D341Med (cell line): Measurements from ENCODE around the gene MRPL11.
"Not testable (repeated sequence)": the region's sequence is repeated elsewhere in the genome, so short reads cannot be mapped to it uniquely, and the experiment has no call there.

Source experiments
- DNase-seq: peaks from one replicate; pipeline ENCODE4 v3.0.0; 2012; ENCODE audit warnings: low spot score

The MRPL11 gene

DNA sequence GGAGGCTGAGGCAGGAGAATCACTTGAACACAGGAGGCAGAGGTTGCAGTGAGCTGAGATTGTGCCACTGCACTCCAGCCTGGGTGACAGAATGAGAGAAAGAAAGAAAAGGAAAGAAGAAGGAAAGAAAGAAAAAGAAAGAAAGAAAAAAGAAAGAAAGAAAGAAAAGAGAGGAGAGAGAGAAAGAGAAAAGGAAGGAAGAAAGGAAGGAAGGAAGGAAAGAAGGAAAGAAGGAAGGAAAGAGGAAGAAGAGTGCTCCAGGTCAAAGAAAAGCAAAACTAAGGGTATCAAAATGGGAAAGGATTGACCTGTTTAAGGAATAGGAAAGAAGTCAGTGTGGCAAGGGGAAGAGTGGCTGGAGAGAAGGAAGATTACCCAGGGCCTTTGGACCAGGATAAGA, 7.4 kb downstream of the MRPL11 start:
- DNase-seq: not testable (repeated sequence)

DNA sequence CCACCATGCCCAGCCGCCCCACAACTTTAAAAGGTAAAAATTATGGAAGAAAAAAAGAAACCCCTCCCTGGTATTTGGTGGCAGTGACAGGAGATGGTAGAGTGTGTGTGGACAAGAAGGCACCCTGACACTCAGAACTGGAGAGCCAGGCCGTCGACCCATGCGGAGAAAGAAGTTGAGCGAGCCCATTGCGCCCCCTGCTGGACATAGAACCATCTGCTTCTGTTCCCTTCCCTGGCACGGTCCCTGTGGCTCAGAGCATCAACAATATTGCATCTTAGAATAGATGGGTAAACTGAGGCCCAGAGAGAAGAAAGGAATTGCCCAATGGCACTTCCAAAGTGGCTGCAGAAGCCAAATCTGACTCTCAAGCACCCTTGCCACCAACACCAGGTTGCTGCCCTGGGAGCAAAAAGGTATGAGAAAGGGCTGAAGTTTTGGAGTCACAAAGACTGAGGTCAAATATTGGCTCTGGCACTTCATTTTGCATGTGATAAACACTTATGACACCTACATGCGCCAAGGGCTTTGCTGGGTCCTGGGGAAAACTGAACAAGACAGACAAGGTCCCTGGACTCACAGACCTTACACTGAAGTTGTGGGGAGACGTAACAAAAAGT, 8.6 kb downstream of the MRPL11 start:
- peak; percentile 86 for DNase-seq

DNA sequence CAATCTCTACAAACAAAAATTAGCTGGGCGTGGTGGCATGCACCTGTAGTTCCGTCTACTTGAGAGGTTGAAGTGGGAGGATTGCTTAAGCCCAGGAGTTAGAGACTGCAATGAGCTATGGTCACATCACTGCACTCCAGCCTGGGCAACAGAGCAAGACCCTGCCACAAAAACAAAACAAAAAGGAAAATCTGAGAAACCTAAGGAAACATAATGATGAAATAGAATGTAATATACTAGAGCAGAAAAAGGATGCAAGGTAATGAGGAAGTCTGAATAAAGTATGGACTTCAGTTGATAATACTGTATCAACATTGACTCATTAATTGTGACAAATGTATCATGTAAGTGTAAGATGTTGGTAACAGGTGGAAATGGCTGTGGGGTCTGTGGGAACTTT, 9.7 kb downstream of the MRPL11 start:
- no peak for DNase-seq

DNA sequence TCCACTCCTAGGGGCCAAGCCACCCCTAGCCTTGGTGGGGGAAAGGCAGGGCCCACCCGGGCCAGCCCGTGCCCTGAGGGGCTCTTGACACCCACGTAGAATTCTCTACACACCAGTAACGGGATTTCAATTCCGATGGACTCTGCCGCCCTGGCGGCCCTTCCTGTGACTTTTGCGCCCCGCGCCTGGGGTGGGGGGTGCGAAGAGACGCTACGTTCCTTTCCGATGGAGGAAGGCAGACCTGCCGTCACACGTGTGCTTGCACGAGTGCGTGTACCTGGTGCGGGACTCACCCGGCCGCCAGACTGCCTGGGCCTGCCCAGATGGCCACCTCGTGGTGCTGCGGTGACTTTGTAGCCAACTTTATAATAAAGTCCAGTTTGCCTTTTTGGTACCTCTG, 12.3 kb downstream of the MRPL11 start:
- DNase-seq: no peak

DNA sequence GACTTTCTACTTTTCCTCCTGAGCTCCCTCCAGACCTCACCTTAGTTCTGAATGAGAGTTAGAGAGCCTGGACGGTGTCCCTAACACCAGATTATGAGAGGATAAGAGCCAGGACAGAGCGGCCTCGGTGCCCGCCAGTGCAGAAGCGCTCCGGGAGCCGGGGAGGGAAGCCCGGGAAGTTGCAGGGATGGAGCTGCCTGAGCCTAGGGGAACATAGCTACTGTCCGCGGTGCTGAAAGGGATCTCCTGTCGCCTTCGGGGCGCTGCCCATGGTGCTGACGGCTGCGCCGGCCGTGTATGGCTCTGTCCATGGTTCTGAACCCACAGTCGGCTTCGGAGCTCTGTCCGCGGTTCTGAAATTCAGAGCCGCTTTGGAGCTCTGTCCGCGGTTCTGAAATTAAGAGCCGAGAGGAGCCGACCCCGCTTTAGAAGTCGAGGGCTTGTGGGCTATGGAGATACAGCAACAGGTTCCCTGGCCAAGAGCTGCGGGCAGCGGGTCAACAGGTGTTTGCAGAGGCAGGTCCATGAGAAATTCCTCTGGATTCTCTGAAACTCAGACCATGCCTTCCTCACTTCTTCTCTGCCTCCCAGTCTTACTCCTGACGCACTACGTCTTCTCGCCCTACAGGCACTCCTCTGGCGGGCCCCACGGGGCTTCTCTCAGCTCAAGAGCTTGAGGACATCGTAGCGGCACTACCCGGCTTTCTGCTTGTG, 17.0 kb downstream of the MRPL11 start:
- peak; percentile 60 for DNase-seq

DNA sequence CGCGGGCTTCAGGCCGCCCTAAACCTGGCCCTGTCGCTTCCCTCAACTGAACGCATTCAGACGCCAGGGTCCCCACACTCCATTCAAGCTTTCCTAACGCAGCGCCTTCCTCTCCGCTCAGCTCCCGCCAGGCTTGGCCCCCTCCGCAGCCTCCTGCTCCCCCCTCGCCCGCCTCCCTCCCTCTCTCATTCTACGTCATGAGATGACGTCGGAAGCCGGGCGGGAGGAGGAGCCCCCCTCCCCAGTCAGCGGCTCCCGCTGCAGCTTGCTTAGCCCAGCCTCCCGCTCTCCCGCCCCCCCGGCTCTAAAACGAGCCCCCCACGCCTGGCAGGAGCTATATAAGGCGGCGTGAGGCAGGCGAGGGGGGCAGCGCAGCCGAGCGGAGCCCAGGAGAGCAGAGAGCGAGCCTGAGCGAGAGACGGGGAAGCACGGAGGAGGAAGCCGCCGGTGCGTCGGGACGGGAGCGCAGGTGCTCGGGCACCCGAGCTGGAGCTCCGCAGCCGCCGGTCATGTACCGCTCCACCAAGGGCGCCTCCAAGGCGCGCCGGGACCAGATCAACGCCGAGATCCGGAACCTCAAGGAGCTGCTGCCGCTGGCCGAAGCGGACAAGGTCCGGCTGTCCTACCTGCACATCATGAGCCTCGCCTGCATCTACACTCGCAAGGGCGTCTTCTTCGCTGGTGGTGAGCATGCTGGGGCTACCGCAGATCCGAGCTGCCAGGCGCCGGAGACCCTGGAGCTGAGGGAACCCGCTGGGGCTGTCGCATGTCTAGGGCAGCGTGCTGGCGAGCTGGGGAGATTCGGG, 17.8 kb downstream of the MRPL11 start, which contains the start of gene NPAS4:
NPAS4 (plus strand) TSS at position 365 of the 806 bp plus-strand sequence; CDS start at position 510, 145 bp downstream.
- peak; percentile 78 for DNase-seq

DNA sequence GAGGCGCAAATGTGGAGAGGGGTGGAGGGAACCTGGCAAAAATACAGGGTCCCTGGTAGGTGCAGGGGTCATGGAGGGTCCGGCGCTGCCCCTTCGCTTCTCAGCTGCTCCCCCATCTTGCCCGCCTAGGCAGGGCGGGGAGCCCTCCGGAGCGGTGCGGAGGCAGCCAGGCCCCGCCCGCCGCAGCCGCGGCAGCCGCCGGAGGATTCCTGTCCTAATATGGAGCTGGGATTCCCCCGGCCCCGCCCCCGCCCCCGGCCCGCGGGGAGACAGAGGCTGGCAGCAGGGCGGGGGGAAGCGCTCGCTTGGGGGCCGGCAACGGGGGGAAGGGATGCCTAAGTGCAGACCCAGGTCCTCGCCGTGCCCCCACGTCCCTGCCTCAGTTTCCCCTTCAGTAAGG, 18.8 kb downstream of the MRPL11 start:
- peak; percentile 86 for DNase-seq

DNA sequence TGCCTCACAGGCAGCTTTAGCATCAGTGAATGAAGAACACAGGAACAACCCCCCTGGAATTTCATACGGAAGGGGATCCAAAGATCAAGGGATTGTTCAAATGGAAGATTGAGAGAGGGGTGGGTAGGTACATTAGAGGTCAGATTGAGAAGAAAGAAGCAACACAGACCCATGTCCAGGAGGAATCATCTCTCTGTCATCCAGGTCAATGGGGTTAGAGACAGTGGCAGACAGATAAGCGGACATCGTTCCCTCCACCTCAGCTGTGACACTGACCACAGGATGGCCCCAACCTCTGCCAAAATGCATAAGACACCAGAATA, 19.7 kb downstream of the MRPL11 start:
- no peak for DNase-seq

DNA sequence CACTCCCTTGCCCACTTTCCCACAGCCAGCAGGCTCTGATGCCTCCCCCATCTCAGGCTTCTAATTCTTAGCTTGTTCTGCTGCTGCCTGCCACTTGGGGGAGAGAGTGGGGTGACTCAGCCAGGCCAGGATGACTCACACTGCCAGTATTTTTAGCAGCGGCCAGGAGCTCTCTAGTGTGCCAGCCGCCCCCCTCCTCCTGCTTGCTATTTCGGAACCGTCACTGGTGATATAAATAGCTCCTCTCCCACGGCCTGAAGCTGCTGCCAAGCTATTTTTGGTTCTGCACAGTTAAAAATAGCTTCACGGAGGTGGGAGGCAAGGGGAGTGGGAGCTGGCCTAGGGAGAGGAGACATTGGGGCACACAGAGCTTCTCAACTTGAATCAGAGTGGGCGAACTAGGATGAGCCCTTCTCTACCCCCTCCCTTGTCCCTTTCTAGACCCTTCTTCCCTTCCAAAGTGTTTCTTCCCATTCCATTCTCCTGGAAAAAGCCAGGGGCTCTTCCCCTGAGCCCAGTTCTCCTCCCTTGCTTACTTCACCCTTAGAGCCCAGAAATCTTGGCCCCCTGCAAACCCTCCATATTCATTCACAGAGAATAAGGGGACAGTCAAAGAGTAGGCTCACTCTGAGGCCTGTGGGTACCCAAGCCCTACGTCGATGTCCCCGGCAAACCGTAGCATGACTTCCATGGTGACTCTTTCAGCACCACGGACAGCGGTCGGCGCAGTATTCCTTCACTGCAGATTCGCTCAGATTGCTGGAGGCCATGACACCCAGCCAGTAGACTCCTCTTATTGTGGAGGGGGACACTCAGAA, 20.3 kb downstream of the MRPL11 start:
- DNase-seq: peak; percentile 76

DNA sequence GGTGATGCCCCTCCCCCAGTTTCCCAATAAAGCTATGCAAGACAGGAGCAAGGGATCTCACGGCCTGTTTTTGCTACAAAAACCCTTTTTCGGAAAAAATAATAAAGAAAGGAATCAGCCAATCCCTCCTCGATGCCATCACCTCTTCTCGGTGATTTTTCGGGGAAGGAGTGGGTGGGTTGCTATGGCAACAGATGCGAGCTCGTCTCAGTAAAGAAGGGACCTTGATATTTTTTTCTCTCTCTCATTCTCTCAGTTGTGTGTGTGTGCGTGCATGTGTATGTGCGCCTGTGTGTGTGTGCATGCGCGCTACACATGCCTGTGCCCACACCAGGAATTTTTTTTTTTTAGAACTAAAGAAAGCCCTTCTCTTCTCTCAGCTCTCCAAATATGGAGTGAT, 21.6 kb downstream of the MRPL11 start:
- no peak for DNase-seq

DNA sequence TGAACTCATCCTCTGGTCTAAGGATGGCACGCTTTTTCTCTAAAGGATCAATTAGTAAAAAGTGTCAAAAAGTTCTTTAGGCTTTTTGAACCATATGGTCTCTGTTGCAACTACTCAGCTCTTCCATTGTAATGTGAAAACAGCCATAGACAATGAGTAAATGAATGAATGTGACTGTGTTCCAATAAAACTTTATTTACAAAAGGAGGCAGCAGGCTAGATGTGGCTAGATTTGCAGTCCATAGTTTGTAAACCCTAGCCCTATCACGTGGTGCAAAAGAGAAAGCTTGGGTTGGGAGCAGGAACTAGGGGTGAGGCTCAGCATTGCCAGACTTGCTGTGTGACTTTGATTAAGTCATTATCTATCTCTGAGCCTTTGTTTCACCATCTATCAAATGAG, 23.2 kb downstream of the MRPL11 start:
- DNase-seq: no peak

DNA sequence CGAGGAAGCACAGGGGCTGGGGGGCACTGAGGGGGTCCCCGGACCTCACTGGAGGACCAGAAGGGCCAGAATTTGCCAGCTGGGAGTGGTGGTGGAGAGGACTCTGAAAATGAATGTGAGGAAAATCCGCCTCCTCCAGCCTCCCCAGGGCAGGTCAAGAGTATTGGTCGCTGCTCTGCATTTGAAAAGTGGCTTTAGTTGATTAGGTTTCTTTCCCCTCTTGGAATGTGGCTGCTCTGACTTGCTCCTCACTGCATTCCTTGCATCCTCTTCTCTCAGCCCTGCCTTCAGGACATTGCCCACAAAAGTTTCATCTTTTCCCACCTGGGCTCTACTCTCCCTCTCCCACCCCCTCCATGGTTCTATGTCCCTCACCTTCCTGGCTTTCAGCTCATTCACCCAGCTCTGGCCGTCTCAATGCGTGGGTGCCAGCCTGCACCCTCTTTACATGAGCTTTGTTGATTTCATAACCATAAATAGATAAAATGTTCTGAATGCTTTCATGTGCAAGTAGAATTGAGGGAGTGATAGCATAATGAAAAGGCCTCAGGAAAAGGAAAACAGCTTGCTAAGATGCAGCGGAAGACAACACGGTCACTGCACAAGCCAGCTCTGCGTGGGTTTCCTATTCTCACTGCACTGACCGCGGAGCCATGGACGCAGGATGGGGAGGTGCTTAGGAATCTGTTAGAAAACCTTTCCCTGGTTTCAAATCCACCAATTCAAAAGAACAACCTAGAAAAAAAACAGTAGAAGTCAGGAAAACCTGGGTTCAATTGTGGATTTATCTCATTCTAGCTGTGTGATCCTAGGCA, 24.3 kb downstream of the MRPL11 start:
- no peak for DNase-seq

DNA sequence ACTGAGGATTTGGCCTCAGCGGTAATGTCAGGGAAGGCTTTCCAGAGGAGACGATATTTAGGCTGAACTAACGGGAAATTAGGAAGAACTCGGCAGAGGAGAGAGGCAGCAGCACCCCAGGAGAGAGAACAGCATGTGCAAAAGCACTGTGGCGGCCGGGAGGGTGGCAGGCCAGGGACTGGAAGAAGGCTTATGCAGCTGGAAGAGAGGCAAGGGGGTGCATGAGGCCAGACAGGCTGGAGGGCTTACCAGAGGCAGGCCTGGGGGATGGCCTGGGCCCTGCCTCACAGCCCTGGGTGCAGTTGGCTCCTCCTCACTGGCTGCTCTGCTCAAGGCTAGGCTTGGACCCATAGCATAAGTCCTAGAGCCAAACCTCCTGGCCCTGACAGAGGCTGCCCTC, 25.5 kb downstream of the MRPL11 start:
- DNase-seq: no peak

DNA sequence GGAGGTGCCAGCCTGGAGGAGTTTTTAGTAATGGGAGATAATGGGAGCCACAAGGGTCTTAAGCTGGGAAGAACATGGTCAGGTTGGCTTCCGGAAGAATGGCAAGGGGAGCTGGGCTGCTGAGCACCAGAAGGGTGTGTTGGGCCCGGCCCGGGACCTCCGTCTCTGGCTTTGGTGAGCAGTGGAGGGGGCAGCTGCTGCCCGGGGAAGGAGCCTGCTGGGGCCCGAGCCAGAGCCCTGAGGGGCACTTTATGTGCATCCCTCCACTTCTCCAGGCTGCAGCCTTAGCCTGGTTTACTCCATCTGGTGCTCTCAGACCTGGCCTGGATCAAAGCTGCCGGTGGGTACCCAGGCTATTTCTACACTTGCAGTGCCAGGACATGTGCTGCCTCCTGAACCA, 26.5 kb downstream of the MRPL11 start:
- no peak for DNase-seq

DNA sequence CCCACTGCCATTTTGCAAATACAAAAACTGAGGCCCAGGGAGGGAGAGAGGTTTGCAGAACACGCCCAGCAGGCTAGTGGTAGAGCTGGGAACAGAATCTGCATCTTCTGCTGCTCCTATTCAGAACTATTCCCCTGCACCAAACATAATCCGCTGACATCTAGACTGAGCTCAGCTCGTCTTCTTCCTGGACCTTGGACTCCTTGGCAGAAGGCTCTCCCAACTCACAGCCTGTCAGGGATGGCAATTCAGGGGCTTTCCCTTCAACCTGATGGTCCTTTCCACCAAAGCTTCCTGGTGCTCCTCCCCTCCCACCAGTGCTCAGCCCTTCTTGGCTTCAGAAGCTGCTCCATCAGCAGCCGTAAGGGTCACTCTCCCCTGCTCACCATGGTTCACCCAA, 27.3 kb downstream of the MRPL11 start:
- DNase-seq: no peak

DNA sequence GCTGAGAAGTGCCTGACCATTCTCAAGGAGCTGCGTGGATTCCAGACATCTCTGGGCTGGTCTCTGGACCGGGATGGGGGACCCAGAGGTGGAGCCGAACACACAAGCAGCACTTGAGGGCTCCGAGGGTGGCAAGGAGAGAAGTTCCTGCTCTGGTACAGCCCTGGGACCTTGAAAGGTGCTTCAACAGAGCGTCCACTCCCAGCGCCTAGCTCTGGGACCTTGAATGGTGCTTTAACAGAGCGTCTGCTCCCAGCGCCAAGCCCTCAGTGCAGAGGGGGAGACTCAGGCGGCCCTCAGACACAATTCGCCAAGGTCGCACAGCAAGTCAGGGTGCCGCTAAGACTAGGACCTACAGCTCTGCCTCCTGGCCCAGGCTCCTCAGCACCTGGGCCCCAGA, 28.5 kb downstream of the MRPL11 start:
- no peak for DNase-seq

DNA sequence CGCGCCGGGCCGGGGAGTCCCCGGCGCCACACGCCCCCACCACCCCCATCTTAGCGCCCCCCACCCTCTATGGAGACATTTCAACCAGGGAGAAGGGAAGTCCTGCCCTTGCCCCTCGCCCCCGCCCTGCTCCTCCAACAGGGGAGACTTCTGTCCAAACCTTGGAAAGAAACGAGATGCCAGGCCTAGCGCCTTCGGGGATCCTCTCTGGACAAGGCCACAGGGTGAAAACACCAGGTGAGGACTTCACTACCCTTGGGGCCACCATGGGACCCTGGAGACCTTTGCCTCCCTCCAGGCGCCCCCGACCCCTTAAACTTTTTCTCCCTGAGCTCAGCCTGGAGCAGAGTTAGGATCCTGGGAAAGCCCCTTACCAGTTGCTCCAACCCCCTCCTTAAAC, 29.4 kb downstream of the MRPL11 start:
- DNase-seq: no peak

DNA sequence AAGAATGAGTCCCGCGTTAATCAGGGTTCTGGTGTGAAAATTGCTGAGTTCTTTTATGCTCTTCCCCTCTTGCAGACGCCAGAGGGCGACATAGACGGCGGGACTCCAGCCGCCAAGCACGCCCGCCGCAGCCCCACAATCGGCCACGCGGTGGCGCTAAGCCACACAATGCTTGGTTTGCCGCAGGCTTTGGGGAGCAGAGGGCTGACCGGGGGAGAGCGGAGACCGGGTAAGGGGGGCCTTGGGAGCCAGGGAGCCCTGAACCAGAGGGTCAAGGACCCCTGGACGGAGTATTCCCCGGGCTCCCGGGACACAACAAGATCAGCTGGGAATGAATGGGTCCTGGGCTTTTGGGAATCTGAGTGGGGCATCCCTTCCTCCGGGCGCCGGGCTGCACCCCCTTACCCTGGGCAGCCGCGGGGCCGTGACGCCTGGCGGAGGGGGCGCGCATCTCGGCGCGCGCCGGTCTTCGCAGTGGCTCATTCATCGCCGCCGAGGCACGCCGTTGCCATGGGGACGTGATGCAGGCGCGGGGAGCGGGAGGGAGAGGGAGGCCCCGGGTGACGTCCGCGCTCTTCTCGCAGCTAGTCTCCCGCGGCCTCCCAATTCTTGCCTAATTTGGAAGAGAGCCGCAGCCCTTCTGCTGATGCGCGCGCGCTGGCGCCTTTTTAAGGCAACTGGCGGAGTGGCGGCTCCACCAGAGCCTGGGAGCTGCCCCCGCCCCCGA, 30.0 kb downstream of the MRPL11 start:
- peak; percentile 93 for DNase-seq

DNA sequence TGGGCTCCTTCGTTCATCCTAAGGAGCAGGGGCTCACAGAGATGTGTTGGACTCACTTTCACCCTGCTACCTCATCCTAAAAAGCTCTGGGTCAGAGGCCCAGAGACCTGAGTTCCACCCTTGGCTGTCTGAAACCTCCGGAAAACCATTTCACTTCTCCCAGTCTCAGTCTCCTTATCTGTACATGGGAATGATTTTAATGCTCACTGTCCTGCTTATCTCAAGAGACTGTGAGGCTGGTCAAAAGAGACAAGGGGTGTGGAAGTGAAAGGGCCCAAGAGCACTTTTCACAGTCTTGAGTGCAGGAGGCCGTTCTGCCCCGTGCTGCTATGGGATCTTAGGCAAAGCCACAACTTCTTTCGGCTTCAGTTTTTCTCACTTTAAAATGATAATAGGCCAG, 31.0 kb downstream of the MRPL11 start:
- DNase-seq: no peak

DNA sequence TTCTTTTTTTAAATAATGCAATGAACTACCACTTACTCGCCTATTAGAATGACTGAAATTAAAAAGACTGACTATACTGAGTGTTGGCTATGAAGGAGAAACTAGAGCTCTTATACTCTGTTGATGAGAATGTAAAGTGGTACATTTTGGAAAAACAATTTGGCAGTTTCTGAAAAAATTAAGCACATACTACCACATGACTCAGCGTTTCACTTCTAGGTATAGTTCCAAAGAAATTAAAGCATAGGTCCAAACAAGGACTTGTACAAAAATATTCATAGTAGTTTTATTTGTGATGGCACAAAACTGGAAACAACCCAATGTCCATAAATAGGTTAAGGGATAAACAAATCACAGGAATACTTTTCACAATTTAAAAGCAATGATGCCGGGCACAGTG, 44.7 kb downstream of the MRPL11 start:
- DNase-seq: no peak

DNA sequence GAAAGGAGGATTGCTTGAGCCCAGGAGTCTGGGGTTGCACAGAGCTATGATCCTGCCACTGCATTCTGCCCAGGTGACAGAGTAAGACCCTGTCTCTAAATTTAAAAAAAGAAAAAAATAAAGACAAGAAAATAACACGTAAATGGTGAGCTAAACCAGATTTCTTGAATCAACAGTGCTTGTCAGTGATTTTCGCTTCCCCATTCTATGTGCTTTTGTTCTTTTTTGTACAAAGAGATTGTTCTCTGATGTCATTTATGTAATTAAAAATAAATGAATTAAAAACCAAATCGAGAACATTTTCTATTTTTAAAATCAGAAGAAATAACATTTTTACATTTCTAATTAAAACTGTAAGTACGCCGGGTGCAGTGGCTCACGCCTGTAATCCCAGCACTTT, 47.3 kb downstream of the MRPL11 start:
- DNase-seq: no peak
